K562 (cell line): Measurements from ENCODE around the gene SZT2. TPM values are rescaled to one million over a fixed set of nuclear protein-coding genes. Genes with fewer than 3 reads are reported as not detected.

Experiments
- BMI1 ChIP-seq: fragments of 150-350 bp; IDR thresholded peaks from 2 replicates; pipeline ENCODE4 v1.6.1; 2014; ENCODE audit warnings: low read length
- CBX1 ChIP-seq: sonication (generic); IDR thresholded peaks from 2 replicates; pipeline ENCODE4 v1.6.1; 2016; ENCODE audit warnings: antibody characterized with exemption, low read depth, mild to moderate bottlenecking
- CREM ChIP-seq: IDR thresholded peaks from 2 replicates; pipeline ENCODE4 v1.6.1; 2014; ENCODE audit warnings: antibody characterized with exemption, low read depth
- EP300 ChIP-seq: IDR thresholded peaks from 2 replicates; pipeline ENCODE4 v1.6.1; 2012; ENCODE audit warnings: low read length, improper control_type of control experiment
- HMG20A ChIP-seq: fragments of 450-650 bp; formaldehyde crosslinking; conservative IDR thresholded peaks from 2 replicates; pipeline ENCODE4 v1.4.0; 2020; ENCODE audit warnings: mild to moderate bottlenecking, mixed read lengths
- NR2F6 ChIP-seq: fragments of 450-650 bp; formaldehyde crosslinking; IDR thresholded peaks from 2 replicates; pipeline ENCODE4 v1.4.0; 2020; ENCODE audit warnings: mild to moderate bottlenecking
- SP2 ChIP-seq: IDR thresholded peaks from 2 replicates; pipeline ENCODE4 v1.6.1; 2011; ENCODE audit warnings: mild to moderate bottlenecking, low read depth, low read length, moderate library complexity; ENCODE audit not compliant: poor library complexity, severe bottlenecking; ENCODE audit errors: extremely low read depth
- ZBTB17 ChIP-seq: fragments of 450-650 bp; formaldehyde crosslinking; IDR thresholded peaks from 2 replicates; pipeline ENCODE4 v1.4.0; 2020; ENCODE audit warnings: mild to moderate bottlenecking
- ZNF586 ChIP-seq: fragments of 450-650 bp; formaldehyde crosslinking; conservative IDR thresholded peaks from 2 replicates; pipeline ENCODE4 v1.4.0; 2020; ENCODE audit warnings: mild to moderate bottlenecking, moderate library complexity
- ZNF766 ChIP-seq: fragments of 200-800 bp; sonication (Bioruptor generic); conservative IDR thresholded peaks from 2 replicates; pipeline ENCODE4 v1.6.1; 2016; ENCODE audit warnings: missing genetic modification characterization, missing compliant biosample characterization
- polyA plus RNA-seq, 8 experiments: library from polyadenylated mRNA; depleted of rRNA in 4 of 8; stranded (reverse) in 5 of 8; unstranded in 3 of 8; fragments of >200 nt; fragmentation: Nextera tagmentation in 2 of 8; fragmentation: Illumina TruSeq in 1 of 8; extraction: Ambion mirVana in 2 of 8; extraction: Trizol in 1 of 8; gene quantifications; 2 replicates each; pipeline versions ENCODE4 v1.2.1 to v1.2.3, GENCODE V29; 2011 to 2014; ENCODE audit warnings: inconsistent platforms in 1 of 8, missing spikeins in 1 of 8
- total RNA-seq, 7 experiments: library from RNA; depleted of rRNA in 6 of 7; stranded (reverse); fragments of >200 nt in 6 of 7; fragmentation: Illumina TruSeq in 2 of 7; extraction: Trizol in 2 of 7; gene quantifications; 2 replicates each; pipeline versions ENCODE4 v1.2.1 to v1.2.3, GENCODE V29; 2011 to 2021; ENCODE audit warnings: low replicate concordance in 1 of 7
- TF ChIP-seq, protein P1 (sequence below): sonication (generic); formaldehyde crosslinking; IDR thresholded peaks from 2 replicates; pipeline ENCODE4 v1.8.0; 2023; ENCODE audit warnings: missing genetic modification reagents, mild to moderate bottlenecking, borderline replicate concordance
- TF ChIP-seq, protein P2 (sequence below): fragments of 450-650 bp; IDR thresholded peaks from 2 replicates; pipeline ENCODE4 v1.6.1; 2016
- TF ChIP-seq, protein P3 (sequence below), 3 experiments: fragments of 200-800 bp in 1 of 3; sonication (Bioruptor generic) in 1 of 3; sonication (generic) in 1 of 3; formaldehyde crosslinking in 1 of 3; IDR thresholded peaks; 2 replicates each; pipeline versions ENCODE4 v1.6.1 to v1.8.0; 2016 to 2022; ENCODE audit warnings: mild to moderate bottlenecking in 2 of 3, missing compliant biosample characterization in 2 of 3, missing genetic modification characterization in 2 of 3, missing genetic modification reagents in 1 of 3
- TF ChIP-seq, protein P4 (sequence below): fragments of 450-650 bp; IDR thresholded peaks from 2 replicates; pipeline ENCODE4 v1.6.1; 2014; ENCODE audit warnings: low read depth, mild to moderate bottlenecking, moderate library complexity, borderline replicate concordance
- TF ChIP-seq, protein P5 (sequence below): fragments of 450-650 bp; formaldehyde crosslinking; IDR thresholded peaks from 2 replicates; pipeline ENCODE4 v1.4.0; 2020; ENCODE audit warnings: mild to moderate bottlenecking, moderate library complexity

SZT2 gene
- total and polyA plus RNA-seq, 9 of the 15 experiments (the other 6 are each of a cell fraction or from before 2014, with no cell fraction given), result 0.88 to 31.0 (median 12.8) TPM

GRCh38 chr1:43389326-43390313 is at the start of gene SZT2, which contains the start of gene MED8 (continued):
- TF ChIP-seq SP2 (peak; percentile 71), CREM (peak; percentile 76), ZBTB17 (CRISPR knock-in tag) (no peak), HMG20A (no peak), EP300 (peak; percentile 24), BMI1 (no peak), CBX1 (peak; percentile 78; the same call in 1 of the 2 replicates), ZNF766 (CRISPR knock-in tag) (no peak), NR2F6 (CRISPR knock-in tag) (no peak; the same call in 1 of the 2 replicates), ZNF586 (CRISPR knock-in tag) (no peak)
- TF ChIP-seq, protein P1, sequence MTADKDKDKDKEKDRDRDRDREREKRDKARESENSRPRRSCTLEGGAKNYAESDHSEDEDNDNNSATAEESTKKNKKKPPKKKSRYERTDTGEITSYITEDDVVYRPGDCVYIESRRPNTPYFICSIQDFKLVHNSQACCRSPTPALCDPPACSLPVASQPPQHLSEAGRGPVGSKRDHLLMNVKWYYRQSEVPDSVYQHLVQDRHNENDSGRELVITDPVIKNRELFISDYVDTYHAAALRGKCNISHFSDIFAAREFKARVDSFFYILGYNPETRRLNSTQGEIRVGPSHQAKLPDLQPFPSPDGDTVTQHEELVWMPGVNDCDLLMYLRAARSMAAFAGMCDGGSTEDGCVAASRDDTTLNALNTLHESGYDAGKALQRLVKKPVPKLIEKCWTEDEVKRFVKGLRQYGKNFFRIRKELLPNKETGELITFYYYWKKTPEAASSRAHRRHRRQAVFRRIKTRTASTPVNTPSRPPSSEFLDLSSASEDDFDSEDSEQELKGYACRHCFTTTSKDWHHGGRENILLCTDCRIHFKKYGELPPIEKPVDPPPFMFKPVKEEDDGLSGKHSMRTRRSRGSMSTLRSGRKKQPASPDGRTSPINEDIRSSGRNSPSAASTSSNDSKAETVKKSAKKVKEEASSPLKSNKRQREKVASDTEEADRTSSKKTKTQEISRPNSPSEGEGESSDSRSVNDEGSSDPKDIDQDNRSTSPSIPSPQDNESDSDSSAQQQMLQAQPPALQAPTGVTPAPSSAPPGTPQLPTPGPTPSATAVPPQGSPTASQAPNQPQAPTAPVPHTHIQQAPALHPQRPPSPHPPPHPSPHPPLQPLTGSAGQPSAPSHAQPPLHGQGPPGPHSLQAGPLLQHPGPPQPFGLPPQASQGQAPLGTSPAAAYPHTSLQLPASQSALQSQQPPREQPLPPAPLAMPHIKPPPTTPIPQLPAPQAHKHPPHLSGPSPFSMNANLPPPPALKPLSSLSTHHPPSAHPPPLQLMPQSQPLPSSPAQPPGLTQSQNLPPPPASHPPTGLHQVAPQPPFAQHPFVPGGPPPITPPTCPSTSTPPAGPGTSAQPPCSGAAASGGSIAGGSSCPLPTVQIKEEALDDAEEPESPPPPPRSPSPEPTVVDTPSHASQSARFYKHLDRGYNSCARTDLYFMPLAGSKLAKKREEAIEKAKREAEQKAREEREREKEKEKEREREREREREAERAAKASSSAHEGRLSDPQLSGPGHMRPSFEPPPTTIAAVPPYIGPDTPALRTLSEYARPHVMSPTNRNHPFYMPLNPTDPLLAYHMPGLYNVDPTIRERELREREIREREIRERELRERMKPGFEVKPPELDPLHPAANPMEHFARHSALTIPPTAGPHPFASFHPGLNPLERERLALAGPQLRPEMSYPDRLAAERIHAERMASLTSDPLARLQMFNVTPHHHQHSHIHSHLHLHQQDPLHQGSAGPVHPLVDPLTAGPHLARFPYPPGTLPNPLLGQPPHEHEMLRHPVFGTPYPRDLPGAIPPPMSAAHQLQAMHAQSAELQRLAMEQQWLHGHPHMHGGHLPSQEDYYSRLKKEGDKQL (CRISPR knock-in tag), result no peak
- TF ChIP-seq, protein P2, sequence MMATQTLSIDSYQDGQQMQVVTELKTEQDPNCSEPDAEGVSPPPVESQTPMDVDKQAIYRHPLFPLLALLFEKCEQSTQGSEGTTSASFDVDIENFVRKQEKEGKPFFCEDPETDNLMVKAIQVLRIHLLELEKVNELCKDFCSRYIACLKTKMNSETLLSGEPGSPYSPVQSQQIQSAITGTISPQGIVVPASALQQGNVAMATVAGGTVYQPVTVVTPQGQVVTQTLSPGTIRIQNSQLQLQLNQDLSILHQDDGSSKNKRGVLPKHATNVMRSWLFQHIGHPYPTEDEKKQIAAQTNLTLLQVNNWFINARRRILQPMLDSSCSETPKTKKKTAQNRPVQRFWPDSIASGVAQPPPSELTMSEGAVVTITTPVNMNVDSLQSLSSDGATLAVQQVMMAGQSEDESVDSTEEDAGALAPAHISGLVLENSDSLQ, result peak; percentile 97
- TF ChIP-seq, protein P3, sequence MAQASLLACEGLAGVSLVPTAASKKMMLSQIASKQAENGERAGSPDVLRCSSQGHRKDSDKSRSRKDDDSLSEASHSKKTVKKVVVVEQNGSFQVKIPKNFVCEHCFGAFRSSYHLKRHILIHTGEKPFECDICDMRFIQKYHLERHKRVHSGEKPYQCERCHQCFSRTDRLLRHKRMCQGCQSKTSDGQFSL (CRISPR knock-in tag; IDR thresholded peaks at IDR 0.05), result no peak
- TF ChIP-seq, protein P3 (tag; IDR thresholded peaks at IDR 0.05), result no peak
- TF ChIP-seq, protein P4, sequence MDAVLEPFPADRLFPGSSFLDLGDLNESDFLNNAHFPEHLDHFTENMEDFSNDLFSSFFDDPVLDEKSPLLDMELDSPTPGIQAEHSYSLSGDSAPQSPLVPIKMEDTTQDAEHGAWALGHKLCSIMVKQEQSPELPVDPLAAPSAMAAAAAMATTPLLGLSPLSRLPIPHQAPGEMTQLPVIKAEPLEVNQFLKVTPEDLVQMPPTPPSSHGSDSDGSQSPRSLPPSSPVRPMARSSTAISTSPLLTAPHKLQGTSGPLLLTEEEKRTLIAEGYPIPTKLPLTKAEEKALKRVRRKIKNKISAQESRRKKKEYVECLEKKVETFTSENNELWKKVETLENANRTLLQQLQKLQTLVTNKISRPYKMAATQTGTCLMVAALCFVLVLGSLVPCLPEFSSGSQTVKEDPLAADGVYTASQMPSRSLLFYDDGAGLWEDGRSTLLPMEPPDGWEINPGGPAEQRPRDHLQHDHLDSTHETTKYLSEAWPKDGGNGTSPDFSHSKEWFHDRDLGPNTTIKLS, result peak; percentile 100
- TF ChIP-seq, protein P5, sequence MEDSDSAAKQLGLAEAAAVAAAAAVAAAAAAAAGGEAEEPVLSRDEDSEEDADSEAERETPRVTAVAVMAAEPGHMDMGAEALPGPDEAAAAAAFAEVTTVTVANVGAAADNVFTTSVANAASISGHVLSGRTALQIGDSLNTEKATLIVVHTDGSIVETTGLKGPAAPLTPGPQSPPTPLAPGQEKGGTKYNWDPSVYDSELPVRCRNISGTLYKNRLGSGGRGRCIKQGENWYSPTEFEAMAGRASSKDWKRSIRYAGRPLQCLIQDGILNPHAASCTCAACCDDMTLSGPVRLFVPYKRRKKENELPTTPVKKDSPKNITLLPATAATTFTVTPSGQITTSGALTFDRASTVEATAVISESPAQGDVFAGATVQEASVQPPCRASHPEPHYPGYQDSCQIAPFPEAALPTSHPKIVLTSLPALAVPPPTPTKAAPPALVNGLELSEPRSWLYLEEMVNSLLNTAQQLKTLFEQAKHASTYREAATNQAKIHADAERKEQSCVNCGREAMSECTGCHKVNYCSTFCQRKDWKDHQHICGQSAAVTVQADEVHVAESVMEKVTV (CRISPR knock-in tag), result no peak
